ENCODE measurements around the gene CPNE7.

CPNE7 gene

DNA sequence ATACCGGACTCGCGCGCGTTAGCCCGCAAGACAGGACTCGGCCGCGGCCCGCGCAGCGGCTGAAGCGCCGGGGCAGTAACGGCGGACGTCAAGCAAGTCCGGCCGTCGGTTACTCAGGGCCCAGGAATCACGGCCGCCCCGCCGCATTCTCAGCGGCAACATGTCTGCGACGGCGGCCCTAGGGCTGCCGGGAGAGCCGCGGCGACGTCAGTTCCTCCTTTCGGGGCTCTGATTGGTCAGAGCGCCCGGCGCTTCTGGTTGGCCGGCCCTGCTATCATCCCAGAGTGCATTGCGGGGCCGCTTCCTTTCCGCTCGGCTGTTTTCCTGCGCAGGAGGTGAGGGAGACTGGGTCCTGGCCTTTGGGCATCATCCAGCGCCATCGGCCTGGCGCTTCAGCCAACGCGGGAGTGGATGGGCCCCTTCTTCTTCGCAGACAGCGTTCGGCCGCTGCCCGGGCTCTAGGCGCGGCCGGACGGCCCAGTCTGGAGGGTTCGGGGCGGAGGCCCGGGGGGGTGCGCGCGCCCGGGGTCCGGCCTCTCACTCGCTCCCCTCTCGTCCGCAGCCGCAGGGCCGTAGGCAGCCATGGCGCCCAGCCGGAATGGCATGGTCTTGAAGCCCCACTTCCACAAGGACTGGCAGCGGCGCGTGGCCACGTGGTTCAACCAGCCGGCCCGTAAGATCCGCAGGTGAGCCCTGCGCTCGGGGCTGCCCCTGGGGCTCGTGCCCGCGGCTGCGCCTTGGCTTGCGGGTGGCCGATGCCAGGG, 15.0 kb upstream of the CPNE7 start, which contains the start of gene RPL13:
TSS of gene RPL13 (plus strand) at position 305 of the 764 bp plus-strand sequence. CDS start at position 583, 278 bp downstream.
- H3K9ac ChIP-seq (ENCODE audit: low read length): peak within 1 kb of the TSS; percentile 99
- peak within 1 kb of the TSS; percentile 68 for H3K27ac ChIP-seq (ENCODE audit: low read depth, low read length)
- H3K9me3 ChIP-seq (ENCODE audit: insufficient read depth, low read length): no peaks in the 10 kb centered on the region
- no peaks in the 10 kb centered on the region for H3K27me3 ChIP-seq (ENCODE audit: low read length)
- peak within 1 kb of the TSS; percentile 58 for H2AFZ ChIP-seq (ENCODE audit: low read depth, low read length, severe bottlenecking)
- H3K4me2 ChIP-seq (ENCODE audit: low read depth, low read length, poor library complexity, severe bottlenecking): peak within 1 kb of the TSS; percentile 62
- peaks cover 49% of the 10 kb centered on the region for H3F3A ChIP-seq (ENCODE audit: insufficient read depth)
- no peaks in the 10 kb centered on the region for H3K9me2 ChIP-seq (replicated peaks; ENCODE audit: insufficient read depth, low read length)
- peaks cover 19% of the 10 kb centered on the region for H4K20me1 ChIP-seq (ENCODE audit: low read depth, low read length)
- peaks cover 21% of the 10 kb centered on the region for H3K79me2 ChIP-seq (ENCODE audit: insufficient read depth, low read length)
- TF ChIP-seq EZH2phosphoT487 (conservative IDR thresholded peaks at IDR 0.05; ENCODE audit: low read length): no peak
- TF ChIP-seq, protein P1, sequence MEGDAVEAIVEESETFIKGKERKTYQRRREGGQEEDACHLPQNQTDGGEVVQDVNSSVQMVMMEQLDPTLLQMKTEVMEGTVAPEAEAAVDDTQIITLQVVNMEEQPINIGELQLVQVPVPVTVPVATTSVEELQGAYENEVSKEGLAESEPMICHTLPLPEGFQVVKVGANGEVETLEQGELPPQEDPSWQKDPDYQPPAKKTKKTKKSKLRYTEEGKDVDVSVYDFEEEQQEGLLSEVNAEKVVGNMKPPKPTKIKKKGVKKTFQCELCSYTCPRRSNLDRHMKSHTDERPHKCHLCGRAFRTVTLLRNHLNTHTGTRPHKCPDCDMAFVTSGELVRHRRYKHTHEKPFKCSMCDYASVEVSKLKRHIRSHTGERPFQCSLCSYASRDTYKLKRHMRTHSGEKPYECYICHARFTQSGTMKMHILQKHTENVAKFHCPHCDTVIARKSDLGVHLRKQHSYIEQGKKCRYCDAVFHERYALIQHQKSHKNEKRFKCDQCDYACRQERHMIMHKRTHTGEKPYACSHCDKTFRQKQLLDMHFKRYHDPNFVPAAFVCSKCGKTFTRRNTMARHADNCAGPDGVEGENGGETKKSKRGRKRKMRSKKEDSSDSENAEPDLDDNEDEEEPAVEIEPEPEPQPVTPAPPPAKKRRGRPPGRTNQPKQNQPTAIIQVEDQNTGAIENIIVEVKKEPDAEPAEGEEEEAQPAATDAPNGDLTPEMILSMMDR (IDR thresholded peaks at IDR 0.05; ENCODE audit: insufficient read depth, low read length, poor library complexity, severe bottlenecking): no peak
- peaks cover 31% of the 10 kb centered on the region for H3K36me3 ChIP-seq (ENCODE audit: low read length)
- peak within 1 kb of the TSS; percentile 72 for H3K4me3 ChIP-seq (ENCODE audit: insufficient read depth, low read length, poor library complexity, severe bottlenecking)

DNA sequence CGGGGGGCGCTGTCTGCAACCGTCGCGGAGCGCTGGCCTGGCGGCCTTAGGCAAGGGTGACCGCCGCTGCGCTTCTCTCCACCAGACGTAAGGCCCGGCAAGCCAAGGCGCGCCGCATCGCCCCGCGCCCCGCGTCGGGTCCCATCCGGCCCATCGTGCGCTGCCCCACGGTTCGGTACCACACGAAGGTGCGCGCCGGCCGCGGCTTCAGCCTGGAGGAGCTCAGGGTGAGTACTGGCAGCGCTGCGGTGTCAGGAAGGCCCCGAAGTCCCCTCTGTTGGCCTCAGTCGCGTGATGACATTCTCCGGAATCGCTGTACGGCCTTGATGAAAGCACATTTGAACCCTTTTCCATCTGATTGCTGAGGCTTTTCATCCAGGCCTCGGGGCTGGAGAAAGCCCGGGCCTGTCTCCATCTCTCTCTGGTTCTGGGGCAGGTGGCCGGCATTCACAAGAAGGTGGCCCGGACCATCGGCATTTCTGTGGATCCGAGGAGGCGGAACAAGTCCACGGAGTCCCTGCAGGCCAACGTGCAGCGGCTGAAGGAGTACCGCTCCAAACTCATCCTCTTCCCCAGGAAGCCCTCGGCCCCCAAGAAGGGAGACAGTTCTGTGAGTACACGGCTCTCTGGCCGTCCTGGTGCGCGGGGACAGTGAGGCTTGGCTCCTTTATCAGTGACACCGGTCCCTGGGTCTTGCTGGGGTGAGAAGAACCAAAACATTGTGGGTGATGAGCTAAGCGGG, 14.2 kb upstream of the CPNE7 start:
- Histone ChIP-seq H3K9me2 (replicated peaks; ENCODE audit: insufficient read depth, low read length) (no peaks in the 10 kb centered on the region), H3K4me3 (ENCODE audit: insufficient read depth, low read length, poor library complexity, severe bottlenecking) (peak overlapping the region; percentile 72), H3K9me3 (ENCODE audit: insufficient read depth, low read length) (no peaks in the 10 kb centered on the region), H3F3A (ENCODE audit: insufficient read depth) (peaks cover 56% of the 10 kb centered on the region), H3K27ac (ENCODE audit: low read depth, low read length) (peak overlapping the region; percentile 68), H3K4me2 (ENCODE audit: low read depth, low read length, poor library complexity, severe bottlenecking) (peak overlapping the region; percentile 62), H3K79me2 (ENCODE audit: insufficient read depth, low read length) (peaks cover 21% of the 10 kb centered on the region), H3K27me3 (ENCODE audit: low read length) (no peaks in the 10 kb centered on the region), H3K36me3 (ENCODE audit: low read length) (peaks cover 31% of the 10 kb centered on the region), H3K9ac (ENCODE audit: low read length) (peak overlapping the region; percentile 99), H4K20me1 (ENCODE audit: low read depth, low read length) (peaks cover 19% of the 10 kb centered on the region), H2AFZ (ENCODE audit: low read depth, low read length, severe bottlenecking) (no peak overlapping the region)
- TF ChIP-seq EZH2phosphoT487 (conservative IDR thresholded peaks at IDR 0.05; ENCODE audit: low read length): no peak
- TF ChIP-seq, protein P1 (IDR thresholded peaks at IDR 0.05; ENCODE audit: insufficient read depth, low read length, poor library complexity, severe bottlenecking): no peak

DNA sequence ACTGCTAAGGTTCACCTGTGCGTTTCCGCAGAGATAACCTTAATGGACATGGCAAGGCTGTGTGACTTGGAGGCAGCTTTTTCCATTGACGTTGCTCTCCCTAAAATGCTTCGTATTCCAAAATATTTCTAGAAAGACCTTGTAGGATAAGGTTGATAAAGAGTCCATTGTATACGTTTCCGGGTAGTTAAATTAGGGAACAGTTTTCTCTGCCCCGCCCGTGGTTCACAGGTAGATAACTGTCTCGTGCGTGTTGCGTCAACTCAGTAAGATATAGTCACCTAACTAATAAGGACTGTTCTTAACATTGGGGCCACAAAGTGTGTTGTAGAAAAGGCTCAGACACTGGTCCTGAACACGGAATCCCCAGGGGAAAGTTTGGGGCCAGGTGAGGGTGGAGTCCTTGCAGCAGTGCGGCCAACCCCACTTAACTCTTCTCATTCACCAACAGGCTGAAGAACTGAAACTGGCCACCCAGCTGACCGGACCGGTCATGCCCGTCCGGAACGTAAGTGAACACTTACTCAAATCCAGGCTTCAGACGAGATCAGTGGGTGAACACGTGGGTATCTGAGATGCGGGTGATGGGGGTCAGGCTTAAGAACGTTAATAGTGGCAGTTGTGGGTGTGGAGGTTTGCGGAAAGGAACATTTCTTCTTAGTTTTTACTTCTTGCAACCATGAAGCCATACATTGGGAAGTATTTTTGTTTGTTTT, 13.5 kb upstream of the CPNE7 start:
- Histone ChIP-seq H3K79me2 (ENCODE audit: insufficient read depth, low read length) (peaks cover 21% of the 10 kb centered on the region), H3K27ac (ENCODE audit: low read depth, low read length) (peak overlapping the region; percentile 68), H3K27me3 (ENCODE audit: low read length) (no peaks in the 10 kb centered on the region), H3K9me3 (ENCODE audit: insufficient read depth, low read length) (no peaks in the 10 kb centered on the region), H4K20me1 (ENCODE audit: low read depth, low read length) (peaks cover 19% of the 10 kb centered on the region), H2AFZ (ENCODE audit: low read depth, low read length, severe bottlenecking) (no peak overlapping the region), H3K36me3 (ENCODE audit: low read length) (peaks cover 31% of the 10 kb centered on the region), H3K4me2 (ENCODE audit: low read depth, low read length, poor library complexity, severe bottlenecking) (peak overlapping the region; percentile 62), H3K9me2 (replicated peaks; ENCODE audit: insufficient read depth, low read length) (no peaks in the 10 kb centered on the region), H3F3A (ENCODE audit: insufficient read depth) (peaks cover 62% of the 10 kb centered on the region), H3K4me3 (ENCODE audit: insufficient read depth, low read length, poor library complexity, severe bottlenecking) (peak overlapping the region; percentile 72), H3K9ac (ENCODE audit: low read length) (peak overlapping the region; percentile 99)
- TF ChIP-seq, protein P1 (IDR thresholded peaks at IDR 0.05; ENCODE audit: insufficient read depth, low read length, poor library complexity, severe bottlenecking): no peak
- TF ChIP-seq EZH2phosphoT487 (conservative IDR thresholded peaks at IDR 0.05; ENCODE audit: low read length): no peak

Data from SU-DHL-6 (cell line).